OCI-LY3 (cell line): ENCODE data around the gene MARCHF3.
A peak's percentile ranks its signal among the peaks of the same experiment; 100 is the strongest.

Experiments
- H2AFZ ChIP-seq: fragments of 200-600, 300-600 bp; shearing (Covaris generic); 2 replicates; pipeline ENCODE4 v1.6.0; 2014; ENCODE audit warnings: antibody characterized with exemption, low read depth, low read length
- H3K27ac ChIP-seq: fragments of 200-600, 300-600 bp; sonication (generic); 2 replicates; pipeline ENCODE4 v1.5.1; 2014; ENCODE audit warnings: mild to moderate bottlenecking, low read length, moderate library complexity, mixed read lengths
- H3K27me3 ChIP-seq: fragments of 200-600, 300-600 bp; sonication (generic); 2 replicates; pipeline ENCODE4 v1.6.1; 2014; ENCODE audit warnings: low read depth, low read length, mixed read lengths
- H3K36me3 ChIP-seq: fragments of 200-600, 300-600 bp; sonication (generic); replicated peaks from 2 replicates; pipeline ENCODE3; 2014; ENCODE audit warnings: low read depth, low read length, mixed read lengths
- H3K4me1 ChIP-seq: fragments of 300-600, 200-600 bp; sonication (generic); 2 replicates; pipeline ENCODE4 v1.6.1; 2014; ENCODE audit warnings: low read length, mixed read lengths
- H3K4me2 ChIP-seq: fragments of 200-600, 300-600 bp; sonication (generic); 2 replicates; pipeline ENCODE4 v1.6.1; 2014; ENCODE audit warnings: low read length, mixed read lengths
- H3K4me3 ChIP-seq: fragments of 300-600, 200-600 bp; sonication (generic); 2 replicates; pipeline ENCODE4 v1.5.1; 2014; ENCODE audit warnings: antibody characterized with exemption, mild to moderate bottlenecking, low read length, moderate library complexity
- H3K79me2 ChIP-seq: fragments of 300-600, 200-600 bp; shearing (Covaris generic); 2 replicates; pipeline ENCODE4 v1.6.1; 2014; ENCODE audit warnings: mild to moderate bottlenecking, low read length, mixed read lengths
- H3K9ac ChIP-seq: fragments of 300-600, 200-600 bp; shearing (Covaris generic); 2 replicates; pipeline ENCODE4 v1.6.0; 2014; ENCODE audit warnings: mild to moderate bottlenecking, low read length, moderate library complexity
- H3K9me3 ChIP-seq: fragments of 200-600, 300-600 bp; shearing (Covaris generic); 2 replicates; pipeline ENCODE4 v1.6.1; 2014; ENCODE audit warnings: low read length, mixed read lengths; ENCODE audit not compliant: insufficient read depth
- H4K20me1 ChIP-seq: fragments of 200-600, 300-600 bp; sonication (generic); 2 replicates; pipeline ENCODE4 v1.6.1; 2016; ENCODE audit warnings: low read length, mixed read lengths; ENCODE audit not compliant: insufficient read depth
- EZH2phosphoT487 ChIP-seq: fragments of 200-600 bp; shearing (Covaris generic); IDR thresholded peaks from 2 replicates; pipeline ENCODE4 v1.6.1; 2018; ENCODE audit warnings: antibody characterized with exemption, mixed run types, low read depth
- TF ChIP-seq, protein P1 (sequence below): fragments of 200-600, 300-600 bp; sonication (generic); IDR thresholded peaks from 2 replicates; pipeline ENCODE4 v1.5.1; 2014; ENCODE audit warnings: antibody characterized with exemption, low read length, low read depth

MARCHF3 gene

DNA sequence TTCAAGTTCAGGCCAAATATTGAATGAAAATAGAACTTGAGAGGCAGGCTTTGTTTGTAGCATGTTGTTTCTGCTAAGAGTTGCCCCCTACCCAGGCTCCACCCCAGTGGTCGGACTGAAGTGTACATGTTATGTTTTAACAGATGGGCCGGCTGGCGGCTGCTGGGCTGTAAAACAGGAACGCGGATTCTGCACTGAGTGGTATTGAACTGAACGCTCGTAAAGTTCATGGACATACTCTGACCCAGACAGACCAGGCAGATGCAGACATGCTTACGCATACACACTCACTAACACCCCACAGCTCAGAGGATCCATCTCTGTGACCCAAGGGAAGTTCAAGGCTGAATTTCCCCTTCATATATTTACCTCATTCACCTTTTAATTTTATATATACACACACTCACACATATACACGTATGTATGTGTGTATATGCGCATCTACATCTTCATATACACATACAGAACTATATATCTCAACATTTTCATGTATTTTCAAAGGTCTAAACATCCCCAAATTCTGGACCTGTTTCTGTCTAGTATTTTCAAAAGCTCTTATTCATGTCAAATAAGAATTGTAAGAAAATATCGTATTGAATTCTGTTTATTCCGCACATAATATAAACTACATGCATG, 1.4 kb downstream of the MARCHF3 start:
- peaks cover 15% of the 10 kb centered on the region for H3K4me1 ChIP-seq
- no peak overlapping the region for H3K27ac ChIP-seq
- peak overlapping the region; percentile 90 for H3K4me3 ChIP-seq
- H3K27me3 ChIP-seq = no peaks in the 10 kb centered on the region; the same call in 1 of the 2 replicates
- no peaks in the 10 kb centered on the region for H3K36me3 ChIP-seq
- H2AFZ ChIP-seq = no peak overlapping the region
- no peak for TF ChIP-seq EZH2phosphoT487
- TF ChIP-seq, protein P1, sequence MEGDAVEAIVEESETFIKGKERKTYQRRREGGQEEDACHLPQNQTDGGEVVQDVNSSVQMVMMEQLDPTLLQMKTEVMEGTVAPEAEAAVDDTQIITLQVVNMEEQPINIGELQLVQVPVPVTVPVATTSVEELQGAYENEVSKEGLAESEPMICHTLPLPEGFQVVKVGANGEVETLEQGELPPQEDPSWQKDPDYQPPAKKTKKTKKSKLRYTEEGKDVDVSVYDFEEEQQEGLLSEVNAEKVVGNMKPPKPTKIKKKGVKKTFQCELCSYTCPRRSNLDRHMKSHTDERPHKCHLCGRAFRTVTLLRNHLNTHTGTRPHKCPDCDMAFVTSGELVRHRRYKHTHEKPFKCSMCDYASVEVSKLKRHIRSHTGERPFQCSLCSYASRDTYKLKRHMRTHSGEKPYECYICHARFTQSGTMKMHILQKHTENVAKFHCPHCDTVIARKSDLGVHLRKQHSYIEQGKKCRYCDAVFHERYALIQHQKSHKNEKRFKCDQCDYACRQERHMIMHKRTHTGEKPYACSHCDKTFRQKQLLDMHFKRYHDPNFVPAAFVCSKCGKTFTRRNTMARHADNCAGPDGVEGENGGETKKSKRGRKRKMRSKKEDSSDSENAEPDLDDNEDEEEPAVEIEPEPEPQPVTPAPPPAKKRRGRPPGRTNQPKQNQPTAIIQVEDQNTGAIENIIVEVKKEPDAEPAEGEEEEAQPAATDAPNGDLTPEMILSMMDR = no peak
- H3K79me2 ChIP-seq = peaks cover 8% of the 10 kb centered on the region; the same call in 1 of the 2 replicates
- no peaks in the 10 kb centered on the region for H3K9me3 ChIP-seq
- no peaks in the 10 kb centered on the region for H4K20me1 ChIP-seq
- peak overlapping the region; percentile 87 for H3K4me2 ChIP-seq
- H3K9ac ChIP-seq = peak overlapping the region; percentile 74

DNA sequence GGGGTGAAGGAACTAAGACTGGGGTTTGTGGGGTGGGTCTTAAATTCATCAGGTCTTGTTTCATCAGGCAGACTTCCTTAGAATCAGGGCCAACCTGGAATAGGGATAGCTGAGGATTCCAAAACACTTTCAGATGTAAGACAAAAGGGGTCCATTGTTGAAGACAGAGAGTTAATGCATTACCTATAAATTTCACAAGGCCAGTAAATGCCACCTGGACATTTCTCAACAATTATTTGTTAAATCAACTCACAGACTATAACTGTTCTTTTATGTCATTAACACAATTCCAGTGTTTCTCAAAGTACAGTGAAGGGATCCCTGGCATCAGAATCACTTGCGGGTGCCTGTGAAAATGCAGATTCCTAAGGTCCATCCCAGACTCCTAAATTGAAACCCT, 2.8 kb downstream of the MARCHF3 start:
- Histone ChIP-seq H3K4me2 (no peak overlapping the region), H2AFZ (no peak overlapping the region), H3K4me3 (no peak overlapping the region), H3K79me2 (peaks cover 8% of the 10 kb centered on the region; the same call in 1 of the 2 replicates), H3K36me3 (no peaks in the 10 kb centered on the region), H3K4me1 (peaks cover 15% of the 10 kb centered on the region), H3K9me3 (no peaks in the 10 kb centered on the region), H3K27me3 (no peaks in the 10 kb centered on the region; the same call in 1 of the 2 replicates), H3K9ac (no peak overlapping the region), H3K27ac (no peak overlapping the region), H4K20me1 (no peaks in the 10 kb centered on the region)
- TF ChIP-seq, protein P1 = no peak
- TF ChIP-seq EZH2phosphoT487 = no peak

DNA sequence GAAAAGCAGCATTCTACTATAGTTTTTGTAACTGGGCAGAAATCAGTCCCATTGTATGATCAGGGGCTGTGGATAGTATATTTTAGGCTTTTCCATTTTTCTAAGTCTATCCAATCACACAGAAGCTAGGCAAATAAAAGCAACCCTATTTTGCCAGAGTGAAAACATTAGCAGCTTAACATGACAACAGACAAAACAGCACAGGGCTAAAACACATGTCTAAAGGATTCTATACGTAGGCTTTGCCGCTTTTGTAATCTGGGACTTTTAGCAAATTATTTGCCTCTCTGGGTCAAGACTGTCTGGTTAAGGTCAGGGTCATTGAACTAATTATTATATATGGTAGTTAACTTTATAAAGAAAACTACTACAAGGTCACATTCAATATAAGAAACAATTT, 4.2 kb downstream of the MARCHF3 start:
- no peak overlapping the region for H3K4me3 ChIP-seq
- no peaks in the 10 kb centered on the region for H3K36me3 ChIP-seq
- peaks cover 8% of the 10 kb centered on the region; the same call in 1 of the 2 replicates for H3K79me2 ChIP-seq
- no peak overlapping the region for H3K27ac ChIP-seq
- no peaks in the 10 kb centered on the region for H3K9me3 ChIP-seq
- no peaks in the 10 kb centered on the region; the same call in 1 of the 2 replicates for H3K27me3 ChIP-seq
- no peak overlapping the region for H3K4me2 ChIP-seq
- H3K4me1 ChIP-seq = peaks cover 12% of the 10 kb centered on the region
- H2AFZ ChIP-seq = no peak overlapping the region
- TF ChIP-seq, protein P1 = no peak
- TF ChIP-seq EZH2phosphoT487 = no peak
- H3K9ac ChIP-seq = no peak overlapping the region
- H4K20me1 ChIP-seq = no peaks in the 10 kb centered on the region

DNA sequence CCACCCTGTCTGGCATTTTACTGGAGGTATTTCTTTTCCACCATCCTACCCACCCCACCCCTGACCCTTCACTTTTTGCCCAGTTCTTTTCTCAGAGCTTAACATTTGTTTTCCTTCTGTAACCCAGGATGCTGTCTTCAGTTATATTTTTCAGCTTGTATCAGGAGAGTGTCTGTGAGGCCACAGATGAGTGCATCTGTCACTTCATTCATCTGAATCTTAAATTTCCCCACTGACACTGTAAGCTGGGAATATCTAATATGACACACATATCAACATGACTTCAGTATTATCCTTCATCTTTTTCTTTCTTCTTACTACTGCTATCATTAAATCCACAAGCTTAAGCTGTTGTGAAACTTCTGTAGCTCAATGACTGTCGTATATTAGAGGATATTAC, 4.9 kb downstream of the MARCHF3 start:
- no peak for TF ChIP-seq EZH2phosphoT487
- TF ChIP-seq, protein P1 = no peak
- Histone ChIP-seq H3K9ac (no peak overlapping the region), H3K27me3 (no peaks in the 10 kb centered on the region; the same call in 1 of the 2 replicates), H3K36me3 (no peaks in the 10 kb centered on the region), H3K9me3 (no peaks in the 10 kb centered on the region), H3K79me2 (peaks cover 8% of the 10 kb centered on the region; the same call in 1 of the 2 replicates), H3K27ac (no peak overlapping the region), H2AFZ (no peak overlapping the region), H3K4me1 (peaks cover 10% of the 10 kb centered on the region), H4K20me1 (no peaks in the 10 kb centered on the region), H3K4me3 (no peak overlapping the region), H3K4me2 (no peak overlapping the region)
